GM19467 (cell line): ENCODE results near the gene SAMHD1.
"Not testable (repeated sequence)": the region's sequence is repeated elsewhere in the genome, so short reads cannot be mapped to it uniquely, and the experiment has no call there.

Source experiments
- ATAC-seq: cut with Tn5 transposase; IDR thresholded peaks from one replicate; pipeline ENCODE4 v1.9.1; 2021; ENCODE audit warnings: mild to moderate bottlenecking, moderate library complexity; ENCODE audit not compliant: unreplicated experiment

Gene SAMHD1

GRCh38 chr20:36856691-36857635 is 94.5 kb downstream of the SAMHD1 start:
- ATAC-seq: no peak

- no peak for ATAC-seq
Observed at GRCh38 chr20:36856195-36856594, 95.3 kb downstream of the SAMHD1 start.

GRCh38 chr20:36855241-36855657 is 96.3 kb downstream of the SAMHD1 start:
- ATAC-seq: no peak

DNA sequence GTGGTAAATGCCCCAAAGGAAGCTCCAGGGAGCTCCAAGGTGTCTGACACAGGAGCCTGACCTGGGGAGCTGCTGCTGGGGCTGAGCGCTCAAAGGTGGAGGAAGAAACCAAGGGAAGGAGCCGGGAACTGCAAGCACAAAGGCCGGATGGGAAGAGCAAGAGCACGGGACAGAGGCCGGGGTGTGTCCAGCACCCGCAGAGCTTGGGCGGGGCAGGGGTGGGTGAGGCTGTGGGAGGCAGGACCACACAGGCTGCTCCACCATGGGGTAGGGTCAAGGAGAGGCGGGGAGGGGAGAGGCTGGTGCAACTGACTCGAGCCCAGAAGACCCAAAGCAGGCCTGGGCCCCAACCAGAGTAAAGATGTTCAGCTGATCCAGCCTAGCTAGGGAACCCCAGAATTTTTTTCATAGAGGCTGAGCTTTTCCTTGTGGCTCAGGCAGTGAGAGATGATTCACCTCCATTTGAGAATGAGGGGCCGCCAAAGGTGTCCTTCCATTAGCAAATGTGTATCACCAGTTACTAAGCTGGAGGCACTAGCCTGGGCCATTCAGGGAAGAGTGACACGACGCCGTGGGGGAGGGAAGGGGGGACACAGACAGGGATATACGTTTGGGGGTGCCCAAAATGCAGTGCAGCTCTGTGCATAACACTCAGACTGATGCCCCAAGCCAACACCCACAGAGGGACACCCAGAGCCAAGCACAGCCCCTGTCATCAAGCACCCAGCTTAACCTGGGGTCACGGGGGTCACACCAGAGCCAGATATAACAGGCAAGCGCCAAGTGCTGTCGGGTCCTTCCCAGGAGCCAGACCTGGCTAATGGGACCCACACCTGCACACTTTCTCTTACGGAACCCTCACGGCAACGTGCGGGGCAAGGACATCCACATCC is 96.9 kb downstream of the SAMHD1 start:
- no peak for ATAC-seq

GRCh38 chr20:36852187-36852586 is 99.3 kb downstream of the SAMHD1 start:
- no peak for ATAC-seq

- no peak for ATAC-seq
Observed at GRCh38 chr20:36851490-36851889, 100.0 kb downstream of the SAMHD1 start.

- no peak for ATAC-seq
Observed at GRCh38 chr20:36850759-36851158, 100.7 kb downstream of the SAMHD1 start.

DNA sequence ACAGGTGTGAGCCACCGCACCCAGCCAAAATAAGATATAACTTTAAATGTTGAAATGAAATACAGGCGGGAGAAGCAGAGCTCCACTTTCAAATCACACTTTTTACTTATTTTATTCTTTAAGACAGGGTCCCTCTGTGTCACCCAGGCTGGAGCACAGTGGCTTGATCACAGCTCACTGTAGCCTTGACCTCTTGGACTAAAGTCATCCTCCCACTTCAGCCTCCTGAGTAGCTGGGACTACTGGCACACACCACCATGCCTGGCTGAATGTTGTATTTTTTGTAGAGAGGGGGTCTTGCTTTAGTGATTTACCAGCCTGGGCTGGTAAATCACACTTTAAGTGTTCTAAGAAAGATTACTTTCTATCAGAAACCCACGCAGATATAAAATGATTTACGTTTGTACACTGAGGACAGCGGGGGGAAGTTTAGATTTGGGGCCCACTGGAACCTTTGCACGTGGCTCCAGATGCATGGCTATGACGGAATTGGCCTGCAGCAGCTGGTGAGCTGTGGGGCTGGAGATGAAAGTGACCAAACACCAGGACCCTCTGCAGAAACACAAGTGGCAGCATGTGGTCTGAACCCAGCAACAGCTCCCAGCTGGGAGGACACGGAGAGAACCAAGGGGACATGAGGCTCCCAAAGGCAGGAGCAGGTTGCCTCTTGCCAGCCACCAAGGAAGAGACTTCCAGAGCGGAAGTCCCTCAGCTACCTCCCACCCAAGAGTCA is 102.0 kb downstream of the SAMHD1 start:
- no peak for ATAC-seq

- no peak for ATAC-seq
Observed at GRCh38 chr20:36848677-36849076, 102.8 kb downstream of the SAMHD1 start.

DNA sequence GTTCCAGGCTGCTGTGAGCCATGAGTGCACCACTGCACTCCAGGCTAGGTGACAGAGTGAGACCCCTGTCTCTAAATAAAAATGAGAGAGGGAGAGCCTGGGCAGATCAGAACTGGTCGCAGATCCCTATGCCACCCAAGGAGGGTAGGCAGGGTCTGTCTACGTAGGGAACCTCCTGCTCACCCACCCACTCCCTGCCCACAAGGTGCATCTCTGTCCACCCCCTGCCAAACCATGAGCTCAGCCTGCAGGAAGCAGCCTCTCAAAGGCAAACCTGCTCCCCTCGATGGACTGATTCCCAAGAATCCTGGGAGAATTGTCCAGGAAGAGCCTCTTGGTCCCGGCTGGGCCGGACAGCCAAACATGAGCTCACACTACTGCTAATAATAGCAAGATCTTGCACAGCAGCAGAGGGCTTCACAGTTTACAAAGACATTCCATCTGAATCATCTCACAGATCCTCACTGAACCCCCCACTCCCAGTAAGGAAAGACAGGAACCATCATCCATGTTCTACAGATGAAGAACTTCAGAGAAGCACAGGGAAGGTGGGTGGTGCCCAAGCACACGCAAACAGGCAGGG is 103.3 kb downstream of the SAMHD1 start:
- ATAC-seq: no peak

DNA sequence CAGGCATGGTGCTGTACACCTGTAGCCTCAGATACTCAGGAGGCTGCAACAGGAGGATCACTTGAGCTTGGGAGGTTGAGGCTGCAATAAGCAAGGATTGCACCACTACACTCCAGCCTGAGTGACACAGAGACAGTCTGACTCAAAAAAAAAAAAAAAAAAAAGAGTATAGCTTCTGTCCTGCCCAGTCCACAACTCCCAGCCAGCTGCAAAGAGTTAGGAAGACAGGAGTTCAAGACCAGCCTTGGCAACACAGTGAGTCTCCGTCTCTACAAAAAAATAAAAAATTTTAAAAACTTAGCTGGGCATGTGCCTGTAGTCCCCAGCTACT is 103.8 kb downstream of the SAMHD1 start:
- no peak for ATAC-seq

- no peak for ATAC-seq
Observed at GRCh38 chr20:36847009-36847709, 104.3 kb downstream of the SAMHD1 start.

DNA sequence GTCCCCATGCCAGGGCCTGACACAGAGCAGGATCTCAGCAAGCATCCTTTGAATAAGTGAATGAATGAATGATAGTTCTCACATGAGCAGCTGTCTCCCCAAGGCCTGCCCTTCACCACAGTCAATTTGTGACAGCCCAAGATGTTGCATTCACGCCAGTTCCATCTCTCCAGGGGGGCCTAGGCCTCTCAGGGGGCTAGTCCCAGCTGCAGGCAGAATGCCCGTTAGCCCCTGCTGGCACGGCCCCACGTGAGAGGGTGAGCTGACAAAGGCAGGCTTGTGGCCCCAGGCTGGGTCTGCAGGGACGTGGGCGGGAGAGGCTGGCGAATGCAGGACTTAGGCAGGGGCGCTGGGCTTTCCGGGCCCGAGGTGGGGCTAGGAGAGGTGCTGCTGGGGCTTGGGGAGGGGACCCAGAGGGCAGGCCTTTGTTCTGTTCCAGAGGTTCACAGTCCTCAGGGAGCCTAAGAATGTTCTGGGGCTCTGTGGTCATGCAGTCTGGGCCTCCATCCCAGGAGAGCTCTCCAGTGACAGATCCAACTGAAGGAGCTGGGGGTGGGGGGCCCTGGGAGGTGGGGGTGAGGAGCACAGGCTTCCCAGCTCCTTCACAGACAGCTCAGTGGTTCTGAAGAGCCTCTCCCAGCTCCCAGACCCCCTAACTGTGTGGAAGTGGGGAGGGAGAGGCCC is 106.1 kb downstream of the SAMHD1 start:
- ATAC-seq: no peak

DNA sequence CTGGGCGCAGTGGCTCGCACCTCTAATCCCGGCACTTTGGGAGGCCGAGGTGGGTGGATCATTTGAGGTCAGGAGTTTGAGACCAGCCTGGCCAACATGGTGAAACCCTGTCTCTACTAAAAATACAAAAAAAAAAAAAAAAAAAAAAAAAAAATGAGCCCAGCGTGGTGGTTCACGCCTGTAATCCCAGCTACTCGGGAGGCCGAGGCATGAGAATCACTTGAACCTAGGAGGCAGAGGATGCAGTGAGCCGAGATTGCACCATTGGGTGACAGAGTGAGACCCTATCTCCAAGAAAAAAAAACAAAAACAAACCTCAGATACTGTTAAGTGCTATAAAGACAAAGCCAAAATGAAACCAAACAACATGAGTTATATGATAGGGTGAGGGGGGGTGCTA is 110.5 kb downstream of the SAMHD1 start:
- not testable (repeated sequence) for ATAC-seq
